Stomach (tissue), 9 donors: Measurements from ENCODE around the gene SMIM8. TPM values are rescaled to one million over a fixed set of nuclear protein-coding genes. Genes with fewer than 3 reads are reported as not detected.
A peak's percentile ranks its signal among the peaks of the same experiment; 100 is the strongest.

Source experiments
- DNase-seq, 2 donors: peaks; one replicate each; pipeline versions ENCODE4 v3.0.0 to v3.0.0-alpha.2; 2013 to 2019
- H3K27ac ChIP-seq, 5 donors: fragments of 200-600 bp in 4 of 5; sonication (generic) in 4 of 5; one replicate each; pipeline ENCODE4 v1.5.1; 2013 to 2019; ENCODE audit warnings: mild to moderate bottlenecking in 1 of 5, moderate library complexity in 1 of 5
- H3K27me3 ChIP-seq, 3 donors: fragments of 200-600 bp; sonication (generic); one replicate each; pipeline ENCODE4 v1.5.1; 2017 to 2019; ENCODE audit warnings: mixed run types in 1 of 3
- H3K36me3 ChIP-seq, 4 donors: fragments of 200-600 bp; sonication (generic); 1 replicate in 3 of 4; 2 replicates in 1 of 4; pipeline ENCODE4 v1.5.1; 2016 to 2019
- H3K4me1 ChIP-seq, 4 donors: fragments of 200-600 bp; sonication (generic); one replicate each; pipeline ENCODE4 v1.5.1; 2016 to 2019
- H3K4me3 ChIP-seq, 4 donors: fragments of 200-600 bp; sonication (generic) in 3 of 4; one replicate each; pipeline ENCODE4 v1.5.1; 2016 to 2019; ENCODE audit warnings: mild to moderate bottlenecking in 1 of 4
- H3K9me3 ChIP-seq, 4 donors: fragments of 200-600 bp; sonication (generic); one replicate each; pipeline ENCODE4 v1.5.1; 2016 to 2019
- EP300 ChIP-seq: sonication (generic); formaldehyde crosslinking; IDR thresholded peaks from one replicate; pipeline ENCODE4 v1.6.1; 2017; ENCODE audit warnings: antibody characterized with exemption
- POLR2A ChIP-seq, 4 donors: fragments of 450-650 bp; IDR thresholded peaks; one replicate each; pipeline ENCODE4 v1.6.1; 2016; ENCODE audit warnings: antibody characterized with exemption in 4 of 4, control low read depth in 2 of 4, mild to moderate bottlenecking in 1 of 4, moderate library complexity in 1 of 4
- POLR2AphosphoS5 ChIP-seq, 3 donors: sonication (generic); formaldehyde crosslinking; IDR thresholded peaks; one replicate each; pipeline ENCODE4 v1.6.1; 2016; ENCODE audit warnings: antibody characterized with exemption in 3 of 3
- WGBS, 5 donors: extraction: QIAGEN DNeasy Blood & Tissue Kit in 3 of 5; methylation state at CpG; one replicate each; pipeline versions ENCODE4 v1.1.5 to v1.1.7; 2013 to 2018; 5-methylcytosine and 5-hydroxymethylcytosine counted together
- intact Hi-C: fragments of 100-400 bp; cut with DNase I; formaldehyde crosslinking; loops from one replicate; pipeline ENCODE4 v1.15.1; 2023; ENCODE audit warnings: low total_unique reads
- polyA plus RNA-seq, 3 donors: library from polyadenylated mRNA; stranded (reverse); fragments of 200-250 nt; gene quantifications; one replicate each; pipeline ENCODE4 v1.2.3, GENCODE V29; 2013
- total RNA-seq, 5 donors: library from RNA; depleted of rRNA; stranded (reverse); fragments of >200 nt; gene quantifications; one replicate each; pipeline versions ENCODE4 v1.1.0 to v1.2.3, GENCODE V29; 2014 to 2016
- TF ChIP-seq, protein P1 (sequence below), 7 experiments: fragments of 450-650 bp in 4 of 7; fragments of 200-600 bp in 3 of 7; sonication (generic) in 3 of 7; IDR thresholded peaks; one replicate each; pipeline ENCODE4 v1.5.1; 2016 to 2019; ENCODE audit warnings: antibody characterized with exemption in 7 of 7, control low read depth in 2 of 7, mild to moderate bottlenecking in 1 of 7
- donor health status: healthy with polysubstance abuse.
- donor health status: Bipolar disorder and iron deficiency.
- donor health status: healthy.

Gene SMIM8
- total and polyA plus RNA-seq, 8 donors = 0.87 to 25.2 (median 5.5) TPM

DNA sequence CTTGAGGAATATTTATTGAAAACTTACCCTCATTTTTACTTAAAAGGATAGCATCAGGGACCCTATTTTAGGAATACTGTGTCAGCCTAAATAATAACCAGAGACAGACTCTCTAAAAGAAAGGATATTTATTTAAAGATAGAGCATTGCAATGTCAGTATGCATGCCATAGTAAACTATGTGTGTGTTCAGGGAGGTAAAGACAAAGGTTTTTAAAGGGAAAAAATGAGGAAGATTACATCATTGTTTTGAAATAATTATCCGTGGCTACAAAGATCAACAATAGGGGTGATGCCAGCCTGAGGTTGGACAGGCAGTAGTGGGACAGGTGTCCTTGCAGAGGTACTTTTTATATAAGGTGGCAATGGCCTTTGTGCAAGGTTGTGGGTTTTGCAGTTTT is 61.6 kb downstream of the SMIM8 start:
- no peak overlapping the region for H3K27ac ChIP-seq
- TF ChIP-seq POLR2A (IDR thresholded peaks at IDR 0.05) = no peak
- TF ChIP-seq, protein P1, sequence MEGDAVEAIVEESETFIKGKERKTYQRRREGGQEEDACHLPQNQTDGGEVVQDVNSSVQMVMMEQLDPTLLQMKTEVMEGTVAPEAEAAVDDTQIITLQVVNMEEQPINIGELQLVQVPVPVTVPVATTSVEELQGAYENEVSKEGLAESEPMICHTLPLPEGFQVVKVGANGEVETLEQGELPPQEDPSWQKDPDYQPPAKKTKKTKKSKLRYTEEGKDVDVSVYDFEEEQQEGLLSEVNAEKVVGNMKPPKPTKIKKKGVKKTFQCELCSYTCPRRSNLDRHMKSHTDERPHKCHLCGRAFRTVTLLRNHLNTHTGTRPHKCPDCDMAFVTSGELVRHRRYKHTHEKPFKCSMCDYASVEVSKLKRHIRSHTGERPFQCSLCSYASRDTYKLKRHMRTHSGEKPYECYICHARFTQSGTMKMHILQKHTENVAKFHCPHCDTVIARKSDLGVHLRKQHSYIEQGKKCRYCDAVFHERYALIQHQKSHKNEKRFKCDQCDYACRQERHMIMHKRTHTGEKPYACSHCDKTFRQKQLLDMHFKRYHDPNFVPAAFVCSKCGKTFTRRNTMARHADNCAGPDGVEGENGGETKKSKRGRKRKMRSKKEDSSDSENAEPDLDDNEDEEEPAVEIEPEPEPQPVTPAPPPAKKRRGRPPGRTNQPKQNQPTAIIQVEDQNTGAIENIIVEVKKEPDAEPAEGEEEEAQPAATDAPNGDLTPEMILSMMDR (IDR thresholded peaks at IDR 0.05) = no peak
- TF ChIP-seq POLR2AphosphoS5 (IDR thresholded peaks at IDR 0.05) = no peak
- no peak for TF ChIP-seq EP300
- no peaks in the 10 kb centered on the region for H3K27me3 ChIP-seq
- no peaks in the 10 kb centered on the region for H3K4me1 ChIP-seq
- intact Hi-C loops = no loop called here
- no peak for DNase-seq
- WGBS, 5 donors = 50 to 77% (median 63%) methylated on average over 1 of the region's 1 CpG
- H3K36me3 ChIP-seq = no peaks in the 10 kb centered on the region
- H3K9me3 ChIP-seq = no peaks in the 10 kb centered on the region
- no peak overlapping the region for H3K4me3 ChIP-seq

DNA sequence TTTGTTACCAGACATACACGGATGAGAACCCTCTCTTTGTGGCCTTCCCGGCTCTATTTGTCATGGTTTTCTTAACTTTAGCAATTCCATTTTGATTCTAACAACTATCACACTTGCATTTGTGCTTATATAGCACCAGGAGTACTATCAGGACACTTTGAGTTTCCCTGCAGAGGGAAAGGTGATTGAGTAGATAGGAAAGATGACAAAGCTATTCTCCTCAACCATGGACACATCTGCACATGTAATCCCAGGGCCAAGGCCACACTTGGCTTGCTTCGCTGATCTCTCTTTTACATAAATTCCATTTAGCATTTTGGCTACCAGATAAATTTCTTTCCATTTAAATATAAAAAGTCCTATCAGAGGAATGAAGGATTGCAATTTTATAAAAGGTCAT is 62.1 kb downstream of the SMIM8 start:
- DNase-seq = no peak
- Histone ChIP-seq H3K4me1 (no peaks in the 10 kb centered on the region), H3K27me3 (no peaks in the 10 kb centered on the region), H3K9me3 (no peaks in the 10 kb centered on the region), H3K4me3 (no peak overlapping the region), H3K27ac (no peak overlapping the region), H3K36me3 (no peaks in the 10 kb centered on the region)
- WGBS, 5 donors = 82 to 87% (median 85%) methylated on average over 3 of the region's 3 CpGs
- no peak for TF ChIP-seq POLR2AphosphoS5 (IDR thresholded peaks at IDR 0.05)
- TF ChIP-seq POLR2A (IDR thresholded peaks at IDR 0.05) = no peak
- no peak for TF ChIP-seq EP300
- TF ChIP-seq, protein P1 (IDR thresholded peaks at IDR 0.05) = no peak
- intact Hi-C loops = no loop called here

DNA sequence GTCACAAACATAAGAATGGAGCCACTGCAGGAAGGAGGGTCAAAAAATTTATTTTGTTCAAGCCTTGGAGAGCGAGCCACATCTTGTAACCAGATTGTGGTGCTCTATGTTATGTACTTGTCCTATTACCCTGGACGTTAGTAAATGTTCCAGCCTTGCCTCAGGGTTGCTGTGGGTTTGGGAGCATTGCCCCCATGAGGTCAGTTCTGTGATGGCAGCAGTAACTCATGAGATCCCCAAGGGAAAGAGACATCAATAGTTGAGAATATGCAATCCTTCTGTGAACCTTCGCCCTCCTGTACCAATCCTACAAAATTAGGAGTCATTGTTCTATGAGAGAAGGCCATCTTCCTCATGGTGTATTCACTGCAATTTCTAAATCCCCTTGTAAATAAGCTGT is 68.9 kb downstream of the SMIM8 start:
- Histone ChIP-seq H3K27ac (no peak overlapping the region), H3K27me3 (no peaks in the 10 kb centered on the region), H3K36me3 (no peaks in the 10 kb centered on the region), H3K4me1 (no peaks in the 10 kb centered on the region), H3K4me3 (no peak overlapping the region), H3K9me3 (no peaks in the 10 kb centered on the region)
- intact Hi-C loops = no loop called here
- TF ChIP-seq, protein P1 (IDR thresholded peaks at IDR 0.05) = peak in 1 of 7 experiments; percentile 17
- TF ChIP-seq EP300 (no peak), POLR2AphosphoS5 (IDR thresholded peaks at IDR 0.05) (no peak), POLR2A (IDR thresholded peaks at IDR 0.05) (no peak)
- peak in 1 of 2 donors; percentile 68 for DNase-seq
- 40 to 57% (median 50%) methylated on average over 3 of the region's 3 CpGs for WGBS, 5 donors

Other genes starting within 250 kb of the SMIM8 start
- not detected for gene CGA, start 227.5 kb upstream of the SMIM8 start, total RNA-seq
- gene CGA, start 227.5 kb upstream of the SMIM8 start, polyA plus RNA-seq = not detected
- 100 to 1,000 TPM in 1 of 5 donors, 10 to 100 TPM in 3, 1 to 10 TPM in 1; 9.6 to 106 (median 33.9) TPM for gene ZNF292, start 167.0 kb upstream of the SMIM8 start, total RNA-seq
- 1 to 10 TPM; 1.9 to 4.0 (median 3.9) TPM for gene ZNF292, start 167.0 kb upstream of the SMIM8 start, polyA plus RNA-seq
- gene GJB7, start 6.7 kb downstream of the SMIM8 start, total RNA-seq = not detected
- gene GJB7, start 6.7 kb downstream of the SMIM8 start, polyA plus RNA-seq = under 1 TPM in 1 of 3 donors, not detected in 2; 0.05 TPM
- gene C6orf163, start 22.2 kb downstream of the SMIM8 start, total RNA-seq = 10 to 100 TPM in 1 of 5 donors, 1 to 10 TPM in 3, under 1 TPM in 1; 0.87 to 10.3 (median 3.9) TPM
- gene C6orf163, start 22.2 kb downstream of the SMIM8 start, polyA plus RNA-seq = 1 to 10 TPM in 2 of 3 donors, under 1 TPM in 1; 0.58 to 1.6 (median 1.1) TPM
- gene CFAP206, start 85.4 kb downstream of the SMIM8 start, total RNA-seq = under 1 TPM in 1 of 5 donors, not detected in 4; 0.18 TPM
- under 1 TPM in 1 of 3 donors, not detected in 2; 0.08 TPM for gene CFAP206, start 85.4 kb downstream of the SMIM8 start, polyA plus RNA-seq
- 100 to 1,000 TPM in 1 of 5 donors, 10 to 100 TPM in 2, 1 to 10 TPM in 2; 2.2 to 117 (median 17.0) TPM for gene SLC35A1, start 150.4 kb downstream of the SMIM8 start, total RNA-seq
- 10 to 100 TPM in 2 of 3 donors, 1 to 10 TPM in 1; 7.8 to 17.5 (median 11.8) TPM for gene SLC35A1, start 150.4 kb downstream of the SMIM8 start, polyA plus RNA-seq